ENCODE data around the gene C4orf46. TPM values are rescaled to one million over a fixed set of nuclear protein-coding genes. Genes with fewer than 3 reads are reported as not detected.

C4orf46 gene
- total RNA-seq, 1 experiment from 2014 or later = 20.4 TPM

DNA sequence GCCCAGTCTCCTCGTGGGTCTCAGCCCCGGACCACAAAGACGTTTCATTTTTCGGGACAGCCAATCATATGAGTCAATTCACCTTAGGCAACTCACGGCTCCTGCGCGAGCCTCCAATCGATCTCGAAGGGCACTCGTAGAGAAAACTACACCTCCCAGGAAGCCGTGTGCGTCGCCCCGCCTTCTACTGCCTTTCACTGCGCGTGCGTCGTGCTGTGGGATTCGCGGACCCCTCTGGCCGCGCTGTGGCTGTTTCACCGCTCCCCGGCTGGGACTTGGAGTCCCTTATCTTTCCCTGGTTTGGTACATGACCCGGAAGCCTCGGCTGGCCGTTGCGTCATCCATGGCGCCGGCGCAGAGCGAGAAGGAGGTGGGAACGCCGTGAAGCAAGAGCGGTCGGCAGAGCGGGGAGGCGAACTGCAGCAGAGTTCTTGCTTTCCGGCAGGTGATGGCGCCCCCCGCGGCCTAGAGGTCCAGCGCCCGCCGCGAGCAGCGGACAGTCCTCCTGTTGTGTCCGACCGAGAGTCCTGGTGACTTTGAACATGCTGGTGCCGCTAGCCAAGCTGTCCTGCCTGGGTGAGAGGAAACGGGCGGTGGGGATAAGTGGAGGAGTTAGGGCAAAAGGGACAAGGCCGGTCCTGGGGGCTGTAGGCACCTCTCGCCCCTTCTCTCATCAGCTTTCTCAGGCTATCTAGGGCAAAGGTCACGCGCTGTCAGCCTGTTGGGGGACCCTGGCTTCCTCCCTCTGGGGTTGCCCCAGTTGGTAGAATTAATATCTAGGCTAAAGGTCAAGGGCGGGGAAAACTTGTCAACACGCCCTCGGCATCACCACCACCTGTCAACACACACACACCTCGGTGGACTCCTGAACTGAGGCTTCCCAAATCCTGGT, 474 bp upstream of the C4orf46 start, which contains the start of gene ETFDH (continued):
- TF ChIP-seq NR3C1 (CRISPR knock-in tag; conservative IDR thresholded peaks at IDR 0.05; ENCODE audit: low read depth) (no peak), NFATC4 (CRISPR knock-in tag; IDR thresholded peaks at IDR 0.05) (no peak), GTF2I (CRISPR knock-in tag; conservative IDR thresholded peaks at IDR 0.05) (no peak), JAZF1 (CRISPR knock-in tag; IDR thresholded peaks at IDR 0.05) (no peak), ESRRA (CRISPR knock-in tag; IDR thresholded peaks at IDR 0.05; ENCODE audit: borderline replicate concordance) (no peak), ATF1 (CRISPR knock-in tag; IDR thresholded peaks at IDR 0.05) (no peak), CREB1 (CRISPR knock-in tag; IDR thresholded peaks at IDR 0.05) (no peak), ZNF671 (CRISPR knock-in tag; IDR thresholded peaks at IDR 0.05) (no peak), GRHL2 (CRISPR knock-in tag; IDR thresholded peaks at IDR 0.05; ENCODE audit: insufficient replicate concordance, severe bottlenecking) (no peak), NR2C2 (CRISPR knock-in tag; IDR thresholded peaks at IDR 0.05) (no peak)
- TF ChIP-seq, protein P1, sequence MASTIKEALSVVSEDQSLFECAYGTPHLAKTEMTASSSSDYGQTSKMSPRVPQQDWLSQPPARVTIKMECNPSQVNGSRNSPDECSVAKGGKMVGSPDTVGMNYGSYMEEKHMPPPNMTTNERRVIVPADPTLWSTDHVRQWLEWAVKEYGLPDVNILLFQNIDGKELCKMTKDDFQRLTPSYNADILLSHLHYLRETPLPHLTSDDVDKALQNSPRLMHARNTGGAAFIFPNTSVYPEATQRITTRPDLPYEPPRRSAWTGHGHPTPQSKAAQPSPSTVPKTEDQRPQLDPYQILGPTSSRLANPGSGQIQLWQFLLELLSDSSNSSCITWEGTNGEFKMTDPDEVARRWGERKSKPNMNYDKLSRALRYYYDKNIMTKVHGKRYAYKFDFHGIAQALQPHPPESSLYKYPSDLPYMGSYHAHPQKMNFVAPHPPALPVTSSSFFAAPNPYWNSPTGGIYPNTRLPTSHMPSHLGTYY (CRISPR knock-in tag; IDR thresholded peaks at IDR 0.05) = no peak
- TF ChIP-seq, protein P2, sequence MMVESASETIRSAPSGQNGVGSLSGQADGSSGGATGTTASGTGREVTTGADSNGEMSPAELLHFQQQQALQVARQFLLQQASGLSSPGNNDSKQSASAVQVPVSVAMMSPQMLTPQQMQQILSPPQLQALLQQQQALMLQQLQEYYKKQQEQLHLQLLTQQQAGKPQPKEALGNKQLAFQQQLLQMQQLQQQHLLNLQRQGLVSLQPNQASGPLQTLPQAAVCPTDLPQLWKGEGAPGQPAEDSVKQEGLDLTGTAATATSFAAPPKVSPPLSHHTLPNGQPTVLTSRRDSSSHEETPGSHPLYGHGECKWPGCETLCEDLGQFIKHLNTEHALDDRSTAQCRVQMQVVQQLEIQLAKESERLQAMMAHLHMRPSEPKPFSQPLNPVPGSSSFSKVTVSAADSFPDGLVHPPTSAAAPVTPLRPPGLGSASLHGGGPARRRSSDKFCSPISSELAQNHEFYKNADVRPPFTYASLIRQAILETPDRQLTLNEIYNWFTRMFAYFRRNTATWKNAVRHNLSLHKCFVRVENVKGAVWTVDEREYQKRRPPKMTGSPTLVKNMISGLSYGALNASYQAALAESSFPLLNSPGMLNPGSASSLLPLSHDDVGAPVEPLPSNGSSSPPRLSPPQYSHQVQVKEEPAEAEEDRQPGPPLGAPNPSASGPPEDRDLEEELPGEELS (CRISPR knock-in tag; IDR thresholded peaks at IDR 0.05) = no peak
- TF ChIP-seq, protein P3, sequence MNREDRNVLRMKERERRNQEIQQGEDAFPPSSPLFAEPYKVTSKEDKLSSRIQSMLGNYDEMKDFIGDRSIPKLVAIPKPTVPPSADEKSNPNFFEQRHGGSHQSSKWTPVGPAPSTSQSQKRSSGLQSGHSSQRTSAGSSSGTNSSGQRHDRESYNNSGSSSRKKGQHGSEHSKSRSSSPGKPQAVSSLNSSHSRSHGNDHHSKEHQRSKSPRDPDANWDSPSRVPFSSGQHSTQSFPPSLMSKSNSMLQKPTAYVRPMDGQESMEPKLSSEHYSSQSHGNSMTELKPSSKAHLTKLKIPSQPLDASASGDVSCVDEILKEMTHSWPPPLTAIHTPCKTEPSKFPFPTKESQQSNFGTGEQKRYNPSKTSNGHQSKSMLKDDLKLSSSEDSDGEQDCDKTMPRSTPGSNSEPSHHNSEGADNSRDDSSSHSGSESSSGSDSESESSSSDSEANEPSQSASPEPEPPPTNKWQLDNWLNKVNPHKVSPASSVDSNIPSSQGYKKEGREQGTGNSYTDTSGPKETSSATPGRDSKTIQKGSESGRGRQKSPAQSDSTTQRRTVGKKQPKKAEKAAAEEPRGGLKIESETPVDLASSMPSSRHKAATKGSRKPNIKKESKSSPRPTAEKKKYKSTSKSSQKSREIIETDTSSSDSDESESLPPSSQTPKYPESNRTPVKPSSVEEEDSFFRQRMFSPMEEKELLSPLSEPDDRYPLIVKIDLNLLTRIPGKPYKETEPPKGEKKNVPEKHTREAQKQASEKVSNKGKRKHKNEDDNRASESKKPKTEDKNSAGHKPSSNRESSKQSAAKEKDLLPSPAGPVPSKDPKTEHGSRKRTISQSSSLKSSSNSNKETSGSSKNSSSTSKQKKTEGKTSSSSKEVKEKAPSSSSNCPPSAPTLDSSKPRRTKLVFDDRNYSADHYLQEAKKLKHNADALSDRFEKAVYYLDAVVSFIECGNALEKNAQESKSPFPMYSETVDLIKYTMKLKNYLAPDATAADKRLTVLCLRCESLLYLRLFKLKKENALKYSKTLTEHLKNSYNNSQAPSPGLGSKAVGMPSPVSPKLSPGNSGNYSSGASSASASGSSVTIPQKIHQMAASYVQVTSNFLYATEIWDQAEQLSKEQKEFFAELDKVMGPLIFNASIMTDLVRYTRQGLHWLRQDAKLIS (CRISPR knock-in tag; IDR thresholded peaks at IDR 0.05; ENCODE audit: borderline replicate concordance) = no peak
- TF ChIP-seq, protein P4, sequence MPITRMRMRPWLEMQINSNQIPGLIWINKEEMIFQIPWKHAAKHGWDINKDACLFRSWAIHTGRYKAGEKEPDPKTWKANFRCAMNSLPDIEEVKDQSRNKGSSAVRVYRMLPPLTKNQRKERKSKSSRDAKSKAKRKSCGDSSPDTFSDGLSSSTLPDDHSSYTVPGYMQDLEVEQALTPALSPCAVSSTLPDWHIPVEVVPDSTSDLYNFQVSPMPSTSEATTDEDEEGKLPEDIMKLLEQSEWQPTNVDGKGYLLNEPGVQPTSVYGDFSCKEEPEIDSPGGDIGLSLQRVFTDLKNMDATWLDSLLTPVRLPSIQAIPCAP (CRISPR knock-in tag; IDR thresholded peaks at IDR 0.05) = no peak
- TF ChIP-seq, protein P5, sequence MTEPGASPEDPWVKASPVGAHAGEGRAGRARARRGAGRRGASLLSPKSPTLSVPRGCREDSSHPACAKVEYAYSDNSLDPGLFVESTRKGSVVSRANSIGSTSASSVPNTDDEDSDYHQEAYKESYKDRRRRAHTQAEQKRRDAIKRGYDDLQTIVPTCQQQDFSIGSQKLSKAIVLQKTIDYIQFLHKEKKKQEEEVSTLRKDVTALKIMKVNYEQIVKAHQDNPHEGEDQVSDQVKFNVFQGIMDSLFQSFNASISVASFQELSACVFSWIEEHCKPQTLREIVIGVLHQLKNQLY (CRISPR knock-in tag; IDR thresholded peaks at IDR 0.05) = no peak
- TF ChIP-seq, protein P6, sequence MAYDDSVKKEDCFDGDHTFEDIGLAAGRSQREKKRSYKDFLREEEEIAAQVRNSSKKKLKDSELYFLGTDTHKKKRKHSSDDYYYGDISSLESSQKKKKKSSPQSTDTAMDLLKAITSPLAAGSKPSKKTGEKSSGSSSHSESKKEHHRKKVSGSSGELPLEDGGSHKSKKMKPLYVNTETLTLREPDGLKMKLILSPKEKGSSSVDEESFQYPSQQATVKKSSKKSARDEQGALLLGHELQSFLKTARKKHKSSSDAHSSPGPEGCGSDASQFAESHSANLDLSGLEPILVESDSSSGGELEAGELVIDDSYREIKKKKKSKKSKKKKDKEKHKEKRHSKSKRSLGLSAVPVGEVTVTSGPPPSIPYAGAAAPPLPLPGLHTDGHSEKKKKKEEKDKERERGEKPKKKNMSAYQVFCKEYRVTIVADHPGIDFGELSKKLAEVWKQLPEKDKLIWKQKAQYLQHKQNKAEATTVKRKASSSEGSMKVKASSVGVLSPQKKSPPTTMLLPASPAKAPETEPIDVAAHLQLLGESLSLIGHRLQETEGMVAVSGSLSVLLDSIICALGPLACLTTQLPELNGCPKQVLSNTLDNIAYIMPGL (CRISPR knock-in tag; IDR thresholded peaks at IDR 0.05) = peak; percentile 54; the same call in 1 of the 2 replicates
- TF ChIP-seq, protein P7, sequence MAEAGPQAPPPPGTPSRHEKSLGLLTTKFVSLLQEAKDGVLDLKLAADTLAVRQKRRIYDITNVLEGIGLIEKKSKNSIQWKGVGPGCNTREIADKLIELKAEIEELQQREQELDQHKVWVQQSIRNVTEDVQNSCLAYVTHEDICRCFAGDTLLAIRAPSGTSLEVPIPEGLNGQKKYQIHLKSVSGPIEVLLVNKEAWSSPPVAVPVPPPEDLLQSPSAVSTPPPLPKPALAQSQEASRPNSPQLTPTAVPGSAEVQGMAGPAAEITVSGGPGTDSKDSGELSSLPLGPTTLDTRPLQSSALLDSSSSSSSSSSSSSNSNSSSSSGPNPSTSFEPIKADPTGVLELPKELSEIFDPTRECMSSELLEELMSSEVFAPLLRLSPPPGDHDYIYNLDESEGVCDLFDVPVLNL (CRISPR knock-in tag; IDR thresholded peaks at IDR 0.05; ENCODE audit: borderline replicate concordance, low read depth) = no peak
- TF ChIP-seq, protein P8, sequence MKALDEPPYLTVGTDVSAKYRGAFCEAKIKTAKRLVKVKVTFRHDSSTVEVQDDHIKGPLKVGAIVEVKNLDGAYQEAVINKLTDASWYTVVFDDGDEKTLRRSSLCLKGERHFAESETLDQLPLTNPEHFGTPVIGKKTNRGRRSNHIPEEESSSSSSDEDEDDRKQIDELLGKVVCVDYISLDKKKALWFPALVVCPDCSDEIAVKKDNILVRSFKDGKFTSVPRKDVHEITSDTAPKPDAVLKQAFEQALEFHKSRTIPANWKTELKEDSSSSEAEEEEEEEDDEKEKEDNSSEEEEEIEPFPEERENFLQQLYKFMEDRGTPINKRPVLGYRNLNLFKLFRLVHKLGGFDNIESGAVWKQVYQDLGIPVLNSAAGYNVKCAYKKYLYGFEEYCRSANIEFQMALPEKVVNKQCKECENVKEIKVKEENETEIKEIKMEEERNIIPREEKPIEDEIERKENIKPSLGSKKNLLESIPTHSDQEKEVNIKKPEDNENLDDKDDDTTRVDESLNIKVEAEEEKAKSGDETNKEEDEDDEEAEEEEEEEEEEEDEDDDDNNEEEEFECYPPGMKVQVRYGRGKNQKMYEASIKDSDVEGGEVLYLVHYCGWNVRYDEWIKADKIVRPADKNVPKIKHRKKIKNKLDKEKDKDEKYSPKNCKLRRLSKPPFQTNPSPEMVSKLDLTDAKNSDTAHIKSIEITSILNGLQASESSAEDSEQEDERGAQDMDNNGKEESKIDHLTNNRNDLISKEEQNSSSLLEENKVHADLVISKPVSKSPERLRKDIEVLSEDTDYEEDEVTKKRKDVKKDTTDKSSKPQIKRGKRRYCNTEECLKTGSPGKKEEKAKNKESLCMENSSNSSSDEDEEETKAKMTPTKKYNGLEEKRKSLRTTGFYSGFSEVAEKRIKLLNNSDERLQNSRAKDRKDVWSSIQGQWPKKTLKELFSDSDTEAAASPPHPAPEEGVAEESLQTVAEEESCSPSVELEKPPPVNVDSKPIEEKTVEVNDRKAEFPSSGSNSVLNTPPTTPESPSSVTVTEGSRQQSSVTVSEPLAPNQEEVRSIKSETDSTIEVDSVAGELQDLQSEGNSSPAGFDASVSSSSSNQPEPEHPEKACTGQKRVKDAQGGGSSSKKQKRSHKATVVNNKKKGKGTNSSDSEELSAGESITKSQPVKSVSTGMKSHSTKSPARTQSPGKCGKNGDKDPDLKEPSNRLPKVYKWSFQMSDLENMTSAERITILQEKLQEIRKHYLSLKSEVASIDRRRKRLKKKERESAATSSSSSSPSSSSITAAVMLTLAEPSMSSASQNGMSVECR (CRISPR knock-in tag; IDR thresholded peaks at IDR 0.05; ENCODE audit: borderline replicate concordance) = peak; percentile 60; the same call in 1 of the 2 replicates
- TF ChIP-seq, protein P9, sequence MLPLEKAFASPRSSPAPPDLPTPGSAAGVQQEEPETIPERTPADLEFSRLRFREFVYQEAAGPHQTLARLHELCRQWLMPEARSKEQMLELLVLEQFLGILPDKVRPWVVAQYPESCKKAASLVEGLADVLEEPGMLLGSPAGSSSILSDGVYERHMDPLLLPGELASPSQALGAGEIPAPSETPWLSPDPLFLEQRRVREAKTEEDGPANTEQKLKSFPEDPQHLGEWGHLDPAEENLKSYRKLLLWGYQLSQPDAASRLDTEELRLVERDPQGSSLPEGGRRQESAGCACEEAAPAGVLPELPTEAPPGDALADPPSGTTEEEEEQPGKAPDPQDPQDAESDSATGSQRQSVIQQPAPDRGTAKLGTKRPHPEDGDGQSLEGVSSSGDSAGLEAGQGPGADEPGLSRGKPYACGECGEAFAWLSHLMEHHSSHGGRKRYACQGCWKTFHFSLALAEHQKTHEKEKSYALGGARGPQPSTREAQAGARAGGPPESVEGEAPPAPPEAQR (CRISPR knock-in tag; IDR thresholded peaks at IDR 0.05) = no peak

Measured in WTC11 (cell line).